ENCODE data around the gene SDK1. TPM values are rescaled to one million over a fixed set of nuclear protein-coding genes. Genes with fewer than 3 reads are reported as not detected.

The SDK1 gene
- total and polyA plus RNA-seq, 2 donors (not counting 3 experiments of a cell fraction or from before 2014, with no cell fraction given), result 1.6 to 3.9 TPM

DNA sequence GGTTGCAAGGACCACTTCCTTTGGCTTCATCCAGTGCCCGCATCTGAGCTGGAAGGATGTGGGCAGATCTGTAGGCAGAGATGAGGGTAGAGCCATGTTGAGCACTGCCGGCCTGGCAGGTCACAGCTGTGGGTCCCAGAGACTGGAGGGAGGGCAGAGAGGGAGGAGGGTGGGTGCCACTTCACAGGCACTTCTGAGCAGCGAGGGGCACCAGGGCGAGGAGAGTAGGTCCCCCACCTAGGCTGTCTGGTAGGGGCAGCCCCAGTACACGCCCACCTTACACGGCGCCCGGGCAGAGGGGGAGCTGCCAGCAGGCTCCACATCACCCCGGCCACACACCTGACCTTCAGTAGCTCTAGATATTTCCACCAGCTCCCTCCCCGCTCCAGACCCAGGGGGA, 908.1 kb downstream of the SDK1 start:
- no peak overlapping the region for H3K4me3 ChIP-seq (replicated peaks in 1 of 3; ENCODE audit: insufficient read depth in 1 of 3, low read depth in 1 of 3, low read length in 3 of 3)
- H3K9me1 ChIP-seq (replicated peaks; ENCODE audit: control insufficient read depth, extremely low read depth, insufficient read depth, low read length), result no peaks in the 10 kb centered on the region
- intact Hi-C loops (cut with micrococcal nuclease) (no loop called here), dilution Hi-C loops (cut with MboI; ENCODE audit: extremely low pct_ligation_motif_present, low sequenced_read_pairs) (no loop called here)
- no peaks in the 10 kb centered on the region for H3K79me2 ChIP-seq (ENCODE audit: control insufficient read depth, insufficient read depth, low read length)
- POLR2A ChIA-PET, result no interaction called here
- H3K27ac ChIP-seq (ENCODE audit: insufficient read depth, low read depth, low read length), result no peak overlapping the region
- no peaks in the 10 kb centered on the region for H4K20me1 ChIP-seq (replicated peaks; ENCODE audit: control insufficient read depth, extremely low read depth, insufficient read depth, low read length)
- H3K27me3 ChIP-seq (ENCODE audit: control insufficient read depth in 2 of 2, insufficient read depth in 2 of 2, low read length in 2 of 2), result no peaks in the 10 kb centered on the region
- FAIRE-seq (no peak), DNase-seq (ENCODE audit: low read depth, low spot score) (no peak)
- H3K9ac ChIP-seq (replicated peaks; ENCODE audit: extremely low read depth, insufficient read depth, low read length), result no peak overlapping the region
- CTCF ChIA-PET, result no interaction called here
- no TSS peak for BruUV-seq (replicated peaks)
- no peak overlapping the region for H3K4me2 ChIP-seq (ENCODE audit: insufficient read depth, low read length)
- H2AFZ ChIP-seq (ENCODE audit: low read depth, low read length), result no peak overlapping the region
- no peaks in the 10 kb centered on the region for H3K36me3 ChIP-seq (ENCODE audit: control insufficient read depth in 2 of 2, extremely low read depth in 1 of 2, insufficient read depth in 2 of 2, low read length in 2 of 2)
- TF ChIP-seq, protein P1, sequence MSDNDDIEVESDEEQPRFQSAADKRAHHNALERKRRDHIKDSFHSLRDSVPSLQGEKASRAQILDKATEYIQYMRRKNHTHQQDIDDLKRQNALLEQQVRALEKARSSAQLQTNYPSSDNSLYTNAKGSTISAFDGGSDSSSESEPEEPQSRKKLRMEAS (IDR thresholded peaks at IDR 0.05; ENCODE audit: insufficient read depth, insufficient read length), result no peak
- TF ChIP-seq FOS (IDR thresholded peaks at IDR 0.05; ENCODE audit: borderline replicate concordance, insufficient read depth, low read length) (no peak), EZH2 (IDR thresholded peaks at IDR 0.05; ENCODE audit: borderline replicate concordance, low read depth, low read length, severe bottlenecking) (no peak), MYC (IDR thresholded peaks at IDR 0.05; ENCODE audit: low read depth, low read length) (no peak), JUN (IDR thresholded peaks at IDR 0.05; ENCODE audit: borderline replicate concordance, insufficient read depth, insufficient read length, low read depth) (no peak), GATA2 (IDR thresholded peaks at IDR 0.05; ENCODE audit: insufficient read depth, insufficient read length, low read depth, low read length) (no peak), POLR2AphosphoS5 (IDR thresholded peaks at IDR 0.05; ENCODE audit: insufficient read depth, low read depth, low read length) (no peak), POLR2A (IDR thresholded peaks at IDR 0.05; ENCODE audit: low read depth, low read length) (no peak)
- TF ChIP-seq, protein P2, sequence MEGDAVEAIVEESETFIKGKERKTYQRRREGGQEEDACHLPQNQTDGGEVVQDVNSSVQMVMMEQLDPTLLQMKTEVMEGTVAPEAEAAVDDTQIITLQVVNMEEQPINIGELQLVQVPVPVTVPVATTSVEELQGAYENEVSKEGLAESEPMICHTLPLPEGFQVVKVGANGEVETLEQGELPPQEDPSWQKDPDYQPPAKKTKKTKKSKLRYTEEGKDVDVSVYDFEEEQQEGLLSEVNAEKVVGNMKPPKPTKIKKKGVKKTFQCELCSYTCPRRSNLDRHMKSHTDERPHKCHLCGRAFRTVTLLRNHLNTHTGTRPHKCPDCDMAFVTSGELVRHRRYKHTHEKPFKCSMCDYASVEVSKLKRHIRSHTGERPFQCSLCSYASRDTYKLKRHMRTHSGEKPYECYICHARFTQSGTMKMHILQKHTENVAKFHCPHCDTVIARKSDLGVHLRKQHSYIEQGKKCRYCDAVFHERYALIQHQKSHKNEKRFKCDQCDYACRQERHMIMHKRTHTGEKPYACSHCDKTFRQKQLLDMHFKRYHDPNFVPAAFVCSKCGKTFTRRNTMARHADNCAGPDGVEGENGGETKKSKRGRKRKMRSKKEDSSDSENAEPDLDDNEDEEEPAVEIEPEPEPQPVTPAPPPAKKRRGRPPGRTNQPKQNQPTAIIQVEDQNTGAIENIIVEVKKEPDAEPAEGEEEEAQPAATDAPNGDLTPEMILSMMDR (IDR thresholded peaks at IDR 0.05; ENCODE audit: extremely low read depth in 1 of 2, insufficient read depth in 1 of 2, low read depth in 1 of 2, low read length in 2 of 2), result no peak
- H3K9me3 ChIP-seq (replicated peaks; ENCODE audit: control insufficient read depth, insufficient read depth, low read length), result no peaks in the 10 kb centered on the region
- no peaks in the 10 kb centered on the region for H3K4me1 ChIP-seq (ENCODE audit: control insufficient read depth, extremely low read depth, insufficient read depth, low read length)

Data from endothelial cell of umbilical vein (primary cell).